Fibroblast of mammary gland (primary cell): ENCODE results near the gene UBR7.

Source experiments
- DNase-seq: peaks from one replicate; pipeline ENCODE4 v3.0.0-alpha.2; 2010; ENCODE audit warnings: low read depth
- H3K4me3 ChIP-seq: 2 replicates; pipeline ENCODE4 v1.5.1; 2011; ENCODE audit warnings: low read depth, mild to moderate bottlenecking, low read length, moderate library complexity; ENCODE audit not compliant: control insufficient read depth
- TF ChIP-seq, protein P1 (sequence below): conservative IDR thresholded peaks from 2 replicates; pipeline ENCODE4 v1.5.1; 2011; ENCODE audit warnings: low read depth, low read length, inconsistent platforms; ENCODE audit not compliant: control insufficient read depth, insufficient read depth

The UBR7 gene

DNA sequence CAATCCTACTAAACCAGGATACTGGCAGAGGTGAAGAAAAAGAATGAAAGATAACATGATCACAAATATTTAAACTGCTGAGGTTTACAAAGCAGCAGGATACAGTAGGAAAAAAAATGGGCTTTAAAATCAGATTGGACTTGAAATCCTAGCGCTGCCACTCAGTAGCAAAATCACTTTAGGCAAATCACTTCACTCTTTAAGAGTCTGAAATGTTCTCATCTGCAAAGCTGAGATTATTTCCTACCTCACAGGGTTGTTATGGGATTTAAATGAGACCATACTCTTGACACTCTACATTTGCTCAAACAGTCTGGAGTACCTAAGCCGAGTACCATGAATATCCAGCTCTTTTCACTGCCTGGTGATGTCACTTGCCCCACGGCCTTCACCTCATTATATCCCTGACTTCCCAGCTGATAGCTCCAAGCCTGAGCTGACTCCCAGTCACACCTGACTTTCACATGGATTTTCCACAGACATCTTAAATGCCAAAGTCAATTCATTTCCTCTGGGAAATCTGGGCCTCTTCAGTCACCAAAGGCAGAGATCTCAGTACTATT, 60.2 kb downstream of the UBR7 start:
- no peak for DNase-seq
- no peak overlapping the region for H3K4me3 ChIP-seq
- TF ChIP-seq, protein P1, sequence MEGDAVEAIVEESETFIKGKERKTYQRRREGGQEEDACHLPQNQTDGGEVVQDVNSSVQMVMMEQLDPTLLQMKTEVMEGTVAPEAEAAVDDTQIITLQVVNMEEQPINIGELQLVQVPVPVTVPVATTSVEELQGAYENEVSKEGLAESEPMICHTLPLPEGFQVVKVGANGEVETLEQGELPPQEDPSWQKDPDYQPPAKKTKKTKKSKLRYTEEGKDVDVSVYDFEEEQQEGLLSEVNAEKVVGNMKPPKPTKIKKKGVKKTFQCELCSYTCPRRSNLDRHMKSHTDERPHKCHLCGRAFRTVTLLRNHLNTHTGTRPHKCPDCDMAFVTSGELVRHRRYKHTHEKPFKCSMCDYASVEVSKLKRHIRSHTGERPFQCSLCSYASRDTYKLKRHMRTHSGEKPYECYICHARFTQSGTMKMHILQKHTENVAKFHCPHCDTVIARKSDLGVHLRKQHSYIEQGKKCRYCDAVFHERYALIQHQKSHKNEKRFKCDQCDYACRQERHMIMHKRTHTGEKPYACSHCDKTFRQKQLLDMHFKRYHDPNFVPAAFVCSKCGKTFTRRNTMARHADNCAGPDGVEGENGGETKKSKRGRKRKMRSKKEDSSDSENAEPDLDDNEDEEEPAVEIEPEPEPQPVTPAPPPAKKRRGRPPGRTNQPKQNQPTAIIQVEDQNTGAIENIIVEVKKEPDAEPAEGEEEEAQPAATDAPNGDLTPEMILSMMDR: no peak

DNA sequence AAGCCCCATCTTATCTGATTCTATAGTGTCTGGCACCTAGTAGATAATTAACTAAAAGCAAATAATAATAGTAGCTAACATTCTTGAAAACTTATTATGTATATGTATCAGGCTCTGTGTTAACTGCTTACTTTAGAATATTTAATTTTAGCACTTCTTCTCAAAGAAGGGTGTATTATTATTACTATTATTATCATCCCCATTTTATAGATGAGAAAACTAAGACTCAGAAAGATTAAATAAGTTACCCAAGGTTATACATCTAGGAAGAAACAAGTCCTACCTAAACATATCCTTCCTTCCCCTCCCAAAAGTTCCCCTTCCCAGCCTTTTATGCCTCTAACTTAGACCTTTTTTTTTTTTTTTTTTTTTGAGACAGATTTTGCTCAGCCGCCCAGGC, 61.4 kb downstream of the UBR7 start:
- TF ChIP-seq, protein P1: no peak
- no peak for DNase-seq
- H3K4me3 ChIP-seq: no peak overlapping the region

DNA sequence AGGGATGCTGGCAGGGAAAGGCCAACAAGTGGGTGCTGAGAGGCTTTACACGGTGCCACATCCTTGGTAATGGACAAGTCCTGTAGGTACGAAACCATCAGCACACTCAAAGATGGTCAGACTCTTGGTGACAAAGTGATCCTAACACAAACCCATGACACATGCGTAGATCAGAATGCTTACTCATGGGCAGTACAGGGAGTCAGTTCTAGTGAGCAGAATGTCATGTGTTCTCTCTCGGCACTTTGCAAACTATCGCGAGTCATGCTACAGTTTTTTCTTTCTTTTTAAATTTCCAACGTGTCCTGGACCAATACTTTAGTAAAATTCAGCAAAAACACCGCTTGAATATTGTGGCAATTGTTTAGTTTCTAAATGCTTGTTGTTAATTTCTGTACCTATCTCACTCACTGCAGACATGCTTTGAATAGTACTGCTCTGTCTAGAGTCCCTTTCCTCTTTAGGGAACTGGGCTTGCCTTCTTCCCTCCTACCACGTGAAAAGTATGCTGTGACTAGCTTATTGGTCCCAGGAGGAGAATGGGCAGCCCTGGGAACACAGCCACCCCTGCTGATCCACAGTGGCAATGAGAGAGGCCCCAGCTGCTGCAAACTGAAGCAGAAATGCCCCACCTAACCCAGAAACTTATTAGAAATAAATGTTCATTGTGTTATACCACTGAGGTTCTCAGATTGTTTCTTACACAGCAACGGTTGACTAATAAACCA, 62.4 kb downstream of the UBR7 start:
- H3K4me3 ChIP-seq: no peak overlapping the region
- DNase-seq: peak; percentile 92
- TF ChIP-seq, protein P1: no peak

DNA sequence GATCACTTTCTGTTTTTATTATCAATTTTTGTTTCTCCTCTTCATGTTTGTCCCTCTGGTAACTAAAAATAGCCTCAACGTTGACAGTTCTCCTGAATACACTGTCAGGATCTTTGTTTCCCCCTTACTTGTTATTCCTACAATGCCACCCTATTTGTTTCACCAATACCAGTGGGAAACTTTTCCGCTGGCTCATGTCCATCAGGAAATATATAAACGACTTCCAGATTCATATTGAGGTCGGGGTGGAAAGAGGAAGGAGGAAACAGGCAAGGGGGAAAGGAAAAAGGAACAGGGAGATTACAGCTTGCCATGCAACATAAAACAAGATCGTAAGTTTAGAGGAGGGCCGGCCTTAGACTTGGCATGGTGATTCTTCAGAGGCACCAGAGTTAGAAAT, 64.1 kb downstream of the UBR7 start:
- TF ChIP-seq, protein P1: no peak
- DNase-seq: no peak
- no peak overlapping the region for H3K4me3 ChIP-seq

DNA sequence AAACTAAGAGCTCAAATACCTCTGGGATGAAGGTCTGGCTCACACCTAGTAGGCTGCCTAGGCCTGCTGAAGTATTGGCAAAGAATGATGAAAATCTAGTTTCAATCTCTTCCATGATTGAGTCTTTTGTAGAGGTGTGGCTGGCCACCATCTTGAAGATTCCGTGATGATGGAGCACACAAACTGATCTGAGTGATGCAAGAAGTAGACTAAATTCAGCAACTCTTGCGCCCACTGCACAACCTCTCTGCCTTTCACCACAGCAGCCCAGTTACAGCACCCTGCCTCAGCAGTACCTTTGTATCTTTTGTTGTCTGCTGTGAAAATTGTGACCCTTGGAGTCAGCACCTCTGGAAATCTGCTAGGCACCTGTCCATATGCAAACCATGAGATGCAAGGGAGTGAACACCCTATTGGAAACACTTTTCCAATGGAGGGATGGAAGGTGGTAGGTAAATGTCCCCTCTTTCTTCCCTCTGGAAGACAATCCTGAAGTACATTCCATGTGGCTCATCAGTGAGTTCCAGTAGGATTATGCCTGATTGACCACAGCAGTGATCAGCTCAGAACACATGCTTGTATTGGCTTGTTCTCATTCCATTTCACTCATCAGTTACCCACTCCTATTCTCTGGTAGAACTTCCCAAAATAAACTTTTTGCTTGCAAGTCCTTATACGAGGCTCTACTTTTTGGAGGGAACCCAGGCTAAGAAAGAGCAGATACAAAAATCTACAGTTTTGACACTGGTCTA, 67.2 kb downstream of the UBR7 start:
- TF ChIP-seq, protein P1: no peak
- no peak overlapping the region for H3K4me3 ChIP-seq
- no peak for DNase-seq

DNA sequence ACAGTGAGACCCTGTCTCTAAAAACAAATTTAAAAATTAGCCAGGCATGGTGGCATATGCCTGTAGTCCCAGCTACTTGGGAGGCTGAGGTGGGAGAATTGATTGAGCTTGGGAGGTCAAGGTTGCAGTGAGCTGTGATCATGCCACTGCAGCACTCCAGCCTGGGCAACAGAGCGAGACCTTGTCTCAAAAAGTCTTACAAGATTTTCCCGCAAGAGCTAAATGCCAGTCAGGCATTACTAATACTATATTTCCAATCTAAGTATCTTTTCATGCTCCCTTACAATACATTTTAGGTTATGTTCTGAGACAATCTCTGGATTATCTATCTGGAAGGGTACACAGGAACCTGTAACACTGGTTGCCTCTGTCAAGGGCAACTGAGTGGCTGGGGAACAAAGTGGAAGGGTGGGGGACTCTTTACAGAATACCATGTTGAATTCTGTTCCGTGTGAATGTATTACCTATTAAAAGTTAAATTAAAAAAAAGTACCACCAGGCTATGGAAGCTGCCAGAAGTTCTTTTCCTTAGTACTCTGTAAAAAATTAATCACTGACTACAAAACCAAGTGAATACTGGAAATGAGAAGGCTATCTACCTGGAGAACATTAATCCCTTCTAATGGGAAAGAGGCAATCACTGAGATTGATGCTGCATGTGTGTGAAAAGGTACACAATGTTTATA, 69.1 kb downstream of the UBR7 start:
- TF ChIP-seq, protein P1: no peak
- DNase-seq: no peak
- H3K4me3 ChIP-seq: no peak overlapping the region
